Neural cell (in vitro differentiated cells): ENCODE results near the gene CFAP299. TPM values are rescaled to one million over a fixed set of nuclear protein-coding genes. Genes with fewer than 3 reads are reported as not detected.

Experiments used
- H2AFZ ChIP-seq: fragments of 200-600, 300-800 bp; sonication (generic), shearing (Covaris generic); 2 replicates; pipeline ENCODE4 v1.6.0; 2014; ENCODE audit warnings: low read depth, mild to moderate bottlenecking, antibody characterized with exemption, low read length, moderate library complexity
- H3F3A ChIP-seq: fragments of 200-600 bp; shearing (Covaris generic); 2 replicates; pipeline ENCODE4 v1.6.1; 2016; ENCODE audit warnings: mild to moderate bottlenecking, moderate library complexity, mixed read lengths, antibody characterized with exemption, low read length; ENCODE audit not compliant: insufficient read depth, poor library complexity, severe bottlenecking
- H3K27ac ChIP-seq: fragments of 200-600, 300-800 bp; sonication (generic), shearing (Covaris generic); 2 replicates; pipeline ENCODE4 v1.5.1; 2014; ENCODE audit warnings: mild to moderate bottlenecking, low read length, moderate library complexity
- H3K27me3 ChIP-seq: fragments of 300-800, 200-600 bp; sonication (generic), shearing (Covaris generic); 2 replicates; pipeline ENCODE4 v1.6.0; 2014; ENCODE audit warnings: mild to moderate bottlenecking, low read depth, low read length, moderate library complexity; ENCODE audit not compliant: insufficient read depth
- H3K36me3 ChIP-seq: fragments of 300-800, 200-600 bp; sonication (generic), shearing (Covaris generic); 2 replicates; pipeline ENCODE4 v1.5.1; 2014; ENCODE audit warnings: mild to moderate bottlenecking, antibody characterized with exemption, low read length, moderate library complexity; ENCODE audit not compliant: insufficient read depth
- H3K4me2 ChIP-seq: fragments of 300-800, 200-600 bp; sonication (generic), shearing (Covaris generic); 2 replicates; pipeline ENCODE4 v1.6.0; 2014; ENCODE audit warnings: mild to moderate bottlenecking, low read length
- H3K4me3 ChIP-seq: fragments of 300-800, 200-600 bp; sonication (generic), shearing (Covaris generic); 2 replicates; pipeline ENCODE4 v1.5.1; 2014; ENCODE audit warnings: mild to moderate bottlenecking, low read length, moderate library complexity
- H3K79me2 ChIP-seq: fragments of 200-600 bp; shearing (Covaris generic); replicated peaks from 2 replicates; pipeline ENCODE4 v1.6.0; 2014; ENCODE audit warnings: mild to moderate bottlenecking, low read length, moderate library complexity; ENCODE audit not compliant: insufficient read depth
- H3K9ac ChIP-seq: fragments of 300-800, 200-600 bp; sonication (generic), shearing (Covaris generic); 2 replicates; pipeline ENCODE4 v1.6.1; 2016; ENCODE audit warnings: mild to moderate bottlenecking, low read length, mixed read lengths
- H3K9me2 ChIP-seq: fragments of 200-600 bp; shearing (Covaris generic); 2 replicates; pipeline ENCODE4 v1.6.1; 2016; ENCODE audit warnings: mild to moderate bottlenecking, low read length, mixed read lengths; ENCODE audit not compliant: insufficient read depth
- H3K9me3 ChIP-seq: fragments of 200-600, 300-800 bp; sonication (generic), shearing (Covaris generic); 2 replicates; pipeline ENCODE4 v1.6.1; 2016; ENCODE audit warnings: mild to moderate bottlenecking, mixed run types, low read length, moderate library complexity, mixed read lengths
- H4K20me1 ChIP-seq: fragments of 200-600 bp; shearing (Covaris generic); 2 replicates; pipeline ENCODE4 v1.6.1; 2016; ENCODE audit warnings: mild to moderate bottlenecking, mixed run types; ENCODE audit not compliant: insufficient read depth
- EP300 ChIP-seq: fragments of 450-650 bp; conservative IDR thresholded peaks from 2 replicates; pipeline ENCODE4 v1.6.1; 2014; ENCODE audit warnings: antibody characterized with exemption, mild to moderate bottlenecking, moderate library complexity; ENCODE audit not compliant: poor library complexity, severe bottlenecking
- EZH2 ChIP-seq: fragments of 200-600, 300-800 bp; shearing (Covaris generic), sonication (generic); IDR thresholded peaks from 2 replicates; pipeline ENCODE4 v1.6.1; 2014; ENCODE audit warnings: antibody characterized with exemption, low read length, borderline replicate concordance, mild to moderate bottlenecking; ENCODE audit not compliant: insufficient read depth, poor library complexity, severe bottlenecking
- POLR2AphosphoS5 ChIP-seq: IDR thresholded peaks from 2 replicates; pipeline ENCODE4 v1.6.1; 2012
- RAD21 ChIP-seq: fragments of 450-650 bp; conservative IDR thresholded peaks from 2 replicates; pipeline ENCODE4 v1.6.1; 2014; ENCODE audit warnings: antibody characterized with exemption, mild to moderate bottlenecking, moderate library complexity
- SMC3 ChIP-seq: fragments of 450-650 bp; conservative IDR thresholded peaks from 2 replicates; pipeline ENCODE4 v1.6.1; 2014; ENCODE audit warnings: antibody characterized with exemption, mild to moderate bottlenecking, moderate library complexity; ENCODE audit not compliant: poor library complexity
- TAF1 ChIP-seq: IDR thresholded peaks from 2 replicates; pipeline ENCODE4 v1.6.1; 2012; ENCODE audit warnings: low read depth
- polyA plus RNA-seq: library from polyadenylated mRNA; depleted of rRNA; stranded (reverse); fragments of >200 nt; gene quantifications from 2 replicates; pipeline ENCODE4 v1.2.3, GENCODE V29; 2014
- TF ChIP-seq, protein P1 (sequence below): fragments of 450-650 bp; IDR thresholded peaks from 2 replicates; pipeline ENCODE4 v1.5.1; 2014; ENCODE audit warnings: antibody characterized with exemption, mild to moderate bottlenecking, moderate library complexity; ENCODE audit not compliant: poor library complexity, severe bottlenecking
- TF ChIP-seq, protein P2 (sequence below): IDR thresholded peaks from 2 replicates; pipeline ENCODE4 v1.6.1; 2012; ENCODE audit warnings: borderline replicate concordance

CFAP299 gene
- polyA plus RNA-seq, 1 donor from 2014 or later: not detected

DNA sequence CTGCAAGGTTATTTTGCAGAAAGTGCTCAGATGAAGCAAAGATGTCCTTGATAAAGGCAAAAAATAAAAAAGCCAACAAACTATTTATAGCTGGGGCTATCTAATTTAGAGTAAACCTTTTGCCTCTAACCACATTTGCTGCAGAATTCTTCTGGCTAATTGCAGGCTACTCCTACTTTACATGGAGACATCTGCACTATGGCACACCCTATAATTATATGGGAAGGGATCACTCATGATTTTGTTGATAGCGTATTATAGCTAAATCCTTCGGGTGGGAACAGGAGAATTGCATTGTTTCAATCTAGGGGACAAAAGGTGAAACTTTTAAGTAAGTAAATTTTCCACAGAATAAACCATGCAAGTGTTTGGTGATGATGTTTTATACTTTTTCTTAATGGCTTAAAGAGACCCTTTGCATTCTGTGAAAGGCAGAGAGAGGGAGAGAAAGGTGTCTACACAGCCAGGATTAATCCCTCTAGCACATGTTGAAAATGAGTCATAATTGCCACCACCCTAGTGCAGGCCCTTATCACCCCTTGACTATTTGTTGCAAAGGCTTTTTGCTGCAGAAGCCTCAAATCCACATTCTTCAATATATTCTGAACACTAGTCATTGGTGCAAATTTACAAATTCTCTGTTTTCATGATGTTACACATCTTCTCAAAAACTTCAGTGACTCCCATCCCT lies 473.7 kb downstream of the CFAP299 start:
- H3K27ac ChIP-seq: no peak overlapping the region
- H3K9me2 ChIP-seq: no peaks in the 10 kb centered on the region
- H3K9me3 ChIP-seq: no peaks in the 10 kb centered on the region
- H3K4me3 ChIP-seq: no peak overlapping the region
- no peak overlapping the region for H3K9ac ChIP-seq
- no peak overlapping the region for H2AFZ ChIP-seq
- no peak overlapping the region for H3K4me2 ChIP-seq
- no peaks in the 10 kb centered on the region for H3K36me3 ChIP-seq
- H3K79me2 ChIP-seq: no peaks in the 10 kb centered on the region
- H4K20me1 ChIP-seq: no peaks in the 10 kb centered on the region
- H3F3A ChIP-seq: no peaks in the 10 kb centered on the region
- no peaks in the 10 kb centered on the region for H3K27me3 ChIP-seq
- TF ChIP-seq TAF1: no peak

DNA sequence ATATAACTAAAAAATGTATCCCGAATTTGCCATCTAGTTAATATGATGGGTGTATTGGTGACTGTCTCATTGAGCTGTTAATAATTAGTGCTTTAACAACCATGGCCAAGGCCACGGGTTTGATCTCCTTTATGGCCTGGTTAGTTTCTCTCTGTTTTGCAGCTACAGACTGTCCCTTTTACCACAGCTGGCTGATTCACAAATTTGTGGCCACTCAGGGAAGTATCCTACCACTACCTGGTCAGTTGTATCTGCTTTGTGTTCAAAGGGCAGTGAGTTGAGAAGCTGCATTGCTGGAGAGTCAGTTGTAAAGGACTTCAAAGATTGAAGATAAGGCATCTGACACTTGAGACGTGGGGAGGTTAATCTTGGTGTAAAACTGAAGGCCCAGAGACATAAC lies 475.9 kb downstream of the CFAP299 start:
- TF ChIP-seq, protein P1, sequence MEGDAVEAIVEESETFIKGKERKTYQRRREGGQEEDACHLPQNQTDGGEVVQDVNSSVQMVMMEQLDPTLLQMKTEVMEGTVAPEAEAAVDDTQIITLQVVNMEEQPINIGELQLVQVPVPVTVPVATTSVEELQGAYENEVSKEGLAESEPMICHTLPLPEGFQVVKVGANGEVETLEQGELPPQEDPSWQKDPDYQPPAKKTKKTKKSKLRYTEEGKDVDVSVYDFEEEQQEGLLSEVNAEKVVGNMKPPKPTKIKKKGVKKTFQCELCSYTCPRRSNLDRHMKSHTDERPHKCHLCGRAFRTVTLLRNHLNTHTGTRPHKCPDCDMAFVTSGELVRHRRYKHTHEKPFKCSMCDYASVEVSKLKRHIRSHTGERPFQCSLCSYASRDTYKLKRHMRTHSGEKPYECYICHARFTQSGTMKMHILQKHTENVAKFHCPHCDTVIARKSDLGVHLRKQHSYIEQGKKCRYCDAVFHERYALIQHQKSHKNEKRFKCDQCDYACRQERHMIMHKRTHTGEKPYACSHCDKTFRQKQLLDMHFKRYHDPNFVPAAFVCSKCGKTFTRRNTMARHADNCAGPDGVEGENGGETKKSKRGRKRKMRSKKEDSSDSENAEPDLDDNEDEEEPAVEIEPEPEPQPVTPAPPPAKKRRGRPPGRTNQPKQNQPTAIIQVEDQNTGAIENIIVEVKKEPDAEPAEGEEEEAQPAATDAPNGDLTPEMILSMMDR: no peak

DNA sequence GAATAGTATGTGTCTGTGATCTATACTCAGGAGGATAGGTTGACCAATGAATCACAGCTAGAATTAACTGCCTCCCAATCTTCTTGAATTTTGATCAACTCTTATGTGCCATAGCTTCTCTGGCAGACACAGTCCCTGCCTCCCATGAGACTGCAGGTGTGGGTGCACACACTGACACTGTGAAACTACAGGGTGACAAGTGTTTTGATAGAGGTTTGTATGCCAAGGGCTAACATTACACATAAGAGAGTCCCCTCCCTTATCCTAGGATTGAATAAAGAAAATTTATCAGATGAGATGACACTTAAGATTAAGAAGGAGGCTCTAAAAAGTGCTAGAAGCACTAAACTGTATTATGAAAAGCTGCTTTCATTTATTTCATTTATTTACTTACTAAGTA lies 476.6 kb downstream of the CFAP299 start:
- H3K79me2 ChIP-seq: no peaks in the 10 kb centered on the region
- no peaks in the 10 kb centered on the region for H3K36me3 ChIP-seq
- no peaks in the 10 kb centered on the region for H3K9me2 ChIP-seq
- H3F3A ChIP-seq: no peaks in the 10 kb centered on the region
- no peaks in the 10 kb centered on the region for H3K27me3 ChIP-seq
- H3K9ac ChIP-seq: no peak overlapping the region
- H3K4me3 ChIP-seq: no peak overlapping the region
- TF ChIP-seq EZH2: no peak
- no peak overlapping the region for H3K4me2 ChIP-seq
- no peaks in the 10 kb centered on the region for H4K20me1 ChIP-seq
- no peaks in the 10 kb centered on the region for H3K9me3 ChIP-seq
- H3K27ac ChIP-seq: no peak overlapping the region
- no peak overlapping the region for H2AFZ ChIP-seq

More for the DNA sequence above, 475.9 kb downstream of the CFAP299 start:
- Histone ChIP-seq H3F3A (no peaks in the 10 kb centered on the region), H3K9ac (no peak overlapping the region), H3K4me3 (no peak overlapping the region), H3K27ac (no peak overlapping the region), H3K4me2 (no peak overlapping the region), H3K9me3 (no peaks in the 10 kb centered on the region), H3K36me3 (no peaks in the 10 kb centered on the region), H3K79me2 (no peaks in the 10 kb centered on the region), H2AFZ (no peak overlapping the region), H4K20me1 (no peaks in the 10 kb centered on the region), H3K9me2 (no peaks in the 10 kb centered on the region), H3K27me3 (no peaks in the 10 kb centered on the region)

DNA sequence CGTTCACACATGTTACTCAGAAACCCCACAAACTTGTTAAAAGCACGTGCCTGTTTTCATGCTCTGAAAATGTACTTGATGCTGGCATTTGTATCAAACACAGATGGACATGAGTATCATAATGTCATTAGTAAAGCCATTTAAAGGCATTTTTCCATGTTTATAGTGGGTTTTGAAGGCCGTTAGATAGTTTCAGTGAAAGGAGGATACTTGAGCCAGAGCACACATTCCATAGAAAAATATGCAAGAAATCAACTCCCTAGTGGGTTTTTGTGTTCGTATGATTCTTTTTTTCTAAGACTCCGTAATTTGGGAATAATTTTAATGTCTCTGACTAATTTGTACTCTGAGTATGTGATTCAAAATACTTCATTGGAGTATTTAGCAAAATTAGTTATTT lies 478.7 kb downstream of the CFAP299 start:
- Histone ChIP-seq H3K4me2 (no peak overlapping the region), H3K4me3 (no peak overlapping the region), H3K79me2 (no peaks in the 10 kb centered on the region), H4K20me1 (no peaks in the 10 kb centered on the region), H3K36me3 (no peaks in the 10 kb centered on the region), H3K27ac (no peak overlapping the region), H3F3A (no peaks in the 10 kb centered on the region), H3K9me3 (no peaks in the 10 kb centered on the region), H2AFZ (no peak overlapping the region), H3K9ac (no peak overlapping the region), H3K27me3 (no peaks in the 10 kb centered on the region), H3K9me2 (no peaks in the 10 kb centered on the region)
- TF ChIP-seq POLR2AphosphoS5 (no peak), RAD21 (no peak), EP300 (no peak), EZH2 (no peak), SMC3 (no peak), TAF1 (no peak)
- TF ChIP-seq, protein P1: no peak
- TF ChIP-seq, protein P2, sequence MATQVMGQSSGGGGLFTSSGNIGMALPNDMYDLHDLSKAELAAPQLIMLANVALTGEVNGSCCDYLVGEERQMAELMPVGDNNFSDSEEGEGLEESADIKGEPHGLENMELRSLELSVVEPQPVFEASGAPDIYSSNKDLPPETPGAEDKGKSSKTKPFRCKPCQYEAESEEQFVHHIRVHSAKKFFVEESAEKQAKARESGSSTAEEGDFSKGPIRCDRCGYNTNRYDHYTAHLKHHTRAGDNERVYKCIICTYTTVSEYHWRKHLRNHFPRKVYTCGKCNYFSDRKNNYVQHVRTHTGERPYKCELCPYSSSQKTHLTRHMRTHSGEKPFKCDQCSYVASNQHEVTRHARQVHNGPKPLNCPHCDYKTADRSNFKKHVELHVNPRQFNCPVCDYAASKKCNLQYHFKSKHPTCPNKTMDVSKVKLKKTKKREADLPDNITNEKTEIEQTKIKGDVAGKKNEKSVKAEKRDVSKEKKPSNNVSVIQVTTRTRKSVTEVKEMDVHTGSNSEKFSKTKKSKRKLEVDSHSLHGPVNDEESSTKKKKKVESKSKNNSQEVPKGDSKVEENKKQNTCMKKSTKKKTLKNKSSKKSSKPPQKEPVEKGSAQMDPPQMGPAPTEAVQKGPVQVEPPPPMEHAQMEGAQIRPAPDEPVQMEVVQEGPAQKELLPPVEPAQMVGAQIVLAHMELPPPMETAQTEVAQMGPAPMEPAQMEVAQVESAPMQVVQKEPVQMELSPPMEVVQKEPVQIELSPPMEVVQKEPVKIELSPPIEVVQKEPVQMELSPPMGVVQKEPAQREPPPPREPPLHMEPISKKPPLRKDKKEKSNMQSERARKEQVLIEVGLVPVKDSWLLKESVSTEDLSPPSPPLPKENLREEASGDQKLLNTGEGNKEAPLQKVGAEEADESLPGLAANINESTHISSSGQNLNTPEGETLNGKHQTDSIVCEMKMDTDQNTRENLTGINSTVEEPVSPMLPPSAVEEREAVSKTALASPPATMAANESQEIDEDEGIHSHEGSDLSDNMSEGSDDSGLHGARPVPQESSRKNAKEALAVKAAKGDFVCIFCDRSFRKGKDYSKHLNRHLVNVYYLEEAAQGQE: no peak
